ENCODE data around the gene STARD3NL.

- TF ChIP-seq CTCF (conservative IDR thresholded peaks at IDR 0.05; ENCODE audit: low read depth, low read length), result no peak
- TF ChIP-seq EZH2phosphoT487 (IDR thresholded peaks at IDR 0.05; ENCODE audit: borderline replicate concordance, low read length), result no peak
- TF ChIP-seq EZH2 (IDR thresholded peaks at IDR 0.05; ENCODE audit: low read length, unreplicated experiment), result no peak
Observed at GRCh38 chr7:38206071-38206470, 28.0 kb downstream of the STARD3NL start.
